TTC549 (cell line): Measurements from ENCODE around the gene RHCG.

ENCODE experiments used
- FAIRE-seq: peaks from 2 replicates; lab custom pipeline; 2012; peaks lifted over from hg19 to GRCh38; lab: Jason Lieb, UNC

The RHCG gene

GRCh38 chr15:89496155-89497098 lies at the start of gene RHCG:
Gene RHCG (minus strand): TSS chr15:89496583. CDS start chr15:89496544, 39 bp downstream.
- no peak for FAIRE-seq

- no peak for FAIRE-seq
Measured at GRCh38 chr15:89543389-89543788, 47.0 kb upstream of the RHCG start.

- FAIRE-seq: no peak
Measured at GRCh38 chr15:89542369-89542768, 46.0 kb upstream of the RHCG start.

GRCh38 chr15:89539027-89539426 lies 42.6 kb upstream of the RHCG start:
- FAIRE-seq: no peak

- no peak for FAIRE-seq
Measured at GRCh38 chr15:89533861-89534544, 37.6 kb upstream of the RHCG start.

- no peak for FAIRE-seq
Measured at GRCh38 chr15:89531796-89532537, 35.6 kb upstream of the RHCG start.

GRCh38 chr15:89530976-89531375 lies 34.6 kb upstream of the RHCG start:
- no peak for FAIRE-seq

- no peak for FAIRE-seq
Measured at GRCh38 chr15:89528757-89529352, 32.5 kb upstream of the RHCG start.

GRCh38 chr15:89526601-89527441 lies 30.4 kb upstream of the RHCG start:
- FAIRE-seq: no peak

- no peak for FAIRE-seq
Measured at GRCh38 chr15:89526181-89526580, 29.8 kb upstream of the RHCG start.

GRCh38 chr15:89524184-89524583 lies 27.8 kb upstream of the RHCG start:
- no peak for FAIRE-seq

- no peak for FAIRE-seq
Measured at GRCh38 chr15:89523101-89523500, 26.7 kb upstream of the RHCG start.

- FAIRE-seq: no peak
Measured at GRCh38 chr15:89521605-89522004, 25.2 kb upstream of the RHCG start.

GRCh38 chr15:89515477-89515876 lies 19.1 kb upstream of the RHCG start:
- no peak for FAIRE-seq

- FAIRE-seq: no peak
Measured at GRCh38 chr15:89514596-89515406, 18.4 kb upstream of the RHCG start.

- no peak for FAIRE-seq
Measured at GRCh38 chr15:89514186-89514585, 17.8 kb upstream of the RHCG start.

GRCh38 chr15:89513284-89513683 lies 16.9 kb upstream of the RHCG start:
- FAIRE-seq: no peak

GRCh38 chr15:89512631-89513030 lies 16.2 kb upstream of the RHCG start:
- no peak for FAIRE-seq

- no peak for FAIRE-seq
Measured at GRCh38 chr15:89506026-89506686, 9.8 kb upstream of the RHCG start.

- FAIRE-seq: no peak
Measured at GRCh38 chr15:89504166-89504565, 7.8 kb upstream of the RHCG start.
